Neutrophil (primary cell): Measurements from ENCODE around the gene TFR2.

Experiments used
- H3K27ac ChIP-seq: fragments of 200-600 bp; sonication (generic); 2 replicates; pipeline ENCODE4 v1.5.1; 2016; ENCODE audit warnings: mild to moderate bottlenecking, moderate library complexity
- H3K27me3 ChIP-seq: fragments of 200-600 bp; sonication (generic); 2 replicates; pipeline ENCODE4 v1.6.0; 2016; ENCODE audit warnings: mild to moderate bottlenecking
- H3K36me3 ChIP-seq: fragments of 200-600 bp; sonication (generic); 2 replicates; pipeline ENCODE4 v1.5.1; 2017
- H3K4me1 ChIP-seq, 2 experiments: fragments of 200-600 bp in 1 of 2; sonication (generic) in 1 of 2; 1 replicate in 1 of 2; 2 replicates in 1 of 2; pipeline versions ENCODE4 v1.5.1 to v1.6.1; 2013 to 2016; ENCODE audit warnings: low read depth in 1 of 2, low read length in 1 of 2, mild to moderate bottlenecking in 1 of 2, moderate library complexity in 1 of 2; ENCODE audit not compliant: control insufficient read depth in 1 of 2, insufficient read depth in 1 of 2
- H3K4me3 ChIP-seq, 2 experiments: fragments of 200-600 bp in 1 of 2; sonication (generic) in 1 of 2; 1 replicate in 1 of 2; 2 replicates in 1 of 2; pipeline ENCODE4 v1.5.1; 2013 to 2016; ENCODE audit warnings: low read depth in 1 of 2, low read length in 1 of 2, mild to moderate bottlenecking in 1 of 2, moderate library complexity in 1 of 2
- H3K9me3 ChIP-seq: fragments of 200-600 bp; sonication (generic); 2 replicates; pipeline ENCODE4 v1.5.1; 2016
- CTCF ChIP-seq: fragments of 200-600 bp; sonication (generic); IDR thresholded peaks from 2 replicates; pipeline ENCODE4 v1.5.1; 2016; ENCODE audit warnings: antibody characterized with exemption

The TFR2 gene

DNA sequence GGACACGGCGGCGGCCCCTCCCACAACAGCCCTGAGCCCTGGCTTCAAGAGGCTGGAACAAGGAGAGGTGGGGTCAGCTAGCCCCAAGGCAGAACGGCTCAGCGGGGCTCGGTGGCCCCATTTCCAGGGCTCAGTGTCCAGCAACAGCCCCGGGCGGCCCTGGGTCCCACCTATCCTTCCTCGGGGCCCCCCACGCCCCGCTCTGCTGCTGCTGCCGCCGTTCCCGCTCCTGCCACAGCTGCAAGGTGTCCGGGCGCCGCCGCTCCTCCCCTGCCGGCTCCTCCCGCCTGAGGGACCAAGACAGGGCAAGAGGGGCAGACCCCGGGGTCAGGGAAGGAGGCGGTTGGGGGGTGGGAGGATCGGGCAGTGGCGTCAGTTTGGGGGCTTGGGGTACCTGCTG is 64.2 kb downstream of the TFR2 start:
- H3K9me3 ChIP-seq: no peaks in the 10 kb centered on the region
- H3K27me3 ChIP-seq: peaks cover 13% of the 10 kb centered on the region
- H3K36me3 ChIP-seq: peaks cover 100% of the 10 kb centered on the region
- no peak overlapping the region for H3K4me3 ChIP-seq
- peaks cover 4 to 7% of the 10 kb centered on the region in 2 experiments for H3K4me1 ChIP-seq
- no peak for TF ChIP-seq CTCF
- H3K27ac ChIP-seq: no peak overlapping the region

- Histone ChIP-seq H3K27ac (no peak overlapping the region), H3K27me3 (peaks cover 19% of the 10 kb centered on the region), H3K4me1 (peaks cover 3 to 8% of the 10 kb centered on the region in 2 experiments), H3K36me3 (peaks cover 100% of the 10 kb centered on the region), H3K4me3 (no peak overlapping the region), H3K9me3 (no peaks in the 10 kb centered on the region)
- TF ChIP-seq CTCF: no peak
These were observed 64.9 kb downstream of the TFR2 start for GRCh38 chr7:100576384-100576993.

DNA sequence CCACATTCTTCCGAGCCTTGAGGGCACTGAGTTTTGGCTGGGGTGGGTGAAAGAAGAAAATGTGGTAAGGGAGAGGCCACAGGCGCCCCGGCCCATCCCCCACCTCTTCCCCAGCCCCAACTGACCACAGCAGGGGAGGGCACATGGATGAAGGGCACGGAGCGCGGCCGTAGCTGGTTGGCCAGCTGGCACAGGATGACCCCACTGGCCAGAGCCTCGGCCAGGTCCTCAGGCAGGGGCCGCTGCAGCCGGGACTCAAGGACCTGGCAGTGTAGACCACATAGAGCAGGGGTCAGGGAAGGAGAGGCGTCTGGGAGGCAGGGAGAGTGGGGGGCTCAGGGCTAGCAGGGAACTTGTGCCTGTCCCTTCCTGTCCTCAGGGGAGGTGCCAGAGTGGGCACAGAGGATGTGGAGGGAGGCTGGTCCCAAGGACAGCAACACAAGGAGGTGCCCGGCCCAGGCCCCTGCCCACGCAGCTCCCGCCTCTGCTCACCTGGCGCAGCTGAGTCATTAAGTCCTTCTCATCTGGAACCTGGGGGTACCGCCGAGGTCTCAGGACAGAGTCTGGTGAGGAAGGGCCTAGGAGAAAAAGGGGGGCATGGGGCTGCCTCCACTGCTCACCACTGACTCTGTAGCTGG is 65.5 kb downstream of the TFR2 start:
- no peak overlapping the region for H3K4me3 ChIP-seq
- peaks cover 25% of the 10 kb centered on the region for H3K27me3 ChIP-seq
- H3K27ac ChIP-seq: no peak overlapping the region
- no peaks in the 10 kb centered on the region for H3K9me3 ChIP-seq
- no peak for TF ChIP-seq CTCF
- H3K4me1 ChIP-seq: peaks cover 10 to 14% of the 10 kb centered on the region in 2 experiments
- peaks cover 99% of the 10 kb centered on the region for H3K36me3 ChIP-seq

DNA sequence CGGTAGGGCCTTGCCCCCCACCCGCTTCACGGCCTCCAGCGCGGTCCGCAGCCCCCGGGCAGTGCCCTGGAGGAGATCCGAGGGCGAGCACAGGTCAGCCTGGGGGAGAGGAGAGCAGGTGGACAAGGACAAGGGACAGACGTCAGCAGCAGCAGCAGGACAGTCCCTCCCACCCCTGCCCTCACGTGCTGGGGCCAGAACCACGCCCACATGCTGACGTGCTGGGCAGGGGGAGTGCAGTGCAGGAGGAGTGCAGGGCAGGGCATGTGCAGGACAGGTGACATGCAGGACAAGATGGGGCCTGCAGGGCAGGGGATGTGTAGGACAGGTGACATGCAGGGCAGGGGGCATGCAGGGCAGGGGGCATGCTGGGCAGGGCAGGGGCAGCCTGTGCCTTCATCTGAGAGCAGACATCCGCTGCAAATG is 66.1 kb downstream of the TFR2 start:
- Histone ChIP-seq H3K27me3 (peaks cover 31% of the 10 kb centered on the region), H3K9me3 (no peaks in the 10 kb centered on the region), H3K4me3 (no peak overlapping the region), H3K36me3 (peaks cover 92% of the 10 kb centered on the region), H3K4me1 (peaks cover 9 to 18% of the 10 kb centered on the region in 2 experiments), H3K27ac (no peak overlapping the region)
- TF ChIP-seq CTCF: no peak

DNA sequence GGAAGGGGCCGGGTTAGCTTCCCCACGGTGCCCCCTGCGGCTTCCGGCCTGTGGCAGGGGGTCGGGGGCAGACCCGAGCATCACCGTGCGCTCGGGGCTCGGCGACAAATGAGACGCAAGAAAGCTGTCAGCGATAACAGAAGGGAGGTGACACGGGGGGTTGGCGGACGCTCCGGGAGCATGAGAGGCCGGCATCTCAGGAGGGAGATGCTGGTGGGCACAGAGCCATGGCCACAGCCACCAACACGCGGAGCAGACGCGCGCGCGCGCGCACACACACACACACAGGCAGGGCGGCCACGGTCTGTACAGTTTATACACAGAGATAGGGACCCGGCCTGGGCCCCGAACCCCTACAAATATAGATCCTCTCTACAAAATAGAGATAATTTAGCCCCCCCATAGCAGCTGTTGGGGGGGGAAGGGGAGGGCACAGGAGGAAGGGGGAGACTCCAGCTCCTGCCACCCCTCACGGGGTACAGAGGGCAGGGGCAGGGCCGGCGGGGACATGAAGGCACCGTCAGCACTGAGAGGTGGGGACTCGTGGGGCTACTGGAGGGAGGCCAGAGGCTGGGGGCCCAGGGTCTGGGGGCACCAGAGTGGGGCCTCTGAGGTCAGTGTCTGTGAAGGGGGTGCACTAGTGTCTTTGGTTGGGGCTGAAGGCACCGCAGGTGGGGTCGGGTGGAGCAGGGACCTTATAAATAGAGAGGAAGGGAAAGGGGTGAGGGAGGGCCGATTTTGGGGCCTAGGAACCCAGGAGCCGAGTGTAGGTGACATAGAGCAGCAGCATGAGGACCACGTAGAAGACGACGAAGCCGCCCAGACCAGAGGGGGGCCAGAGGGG is 66.8 kb downstream of the TFR2 start:
- Histone ChIP-seq H3K27me3 (peaks cover 38% of the 10 kb centered on the region), H3K9me3 (no peaks in the 10 kb centered on the region), H3K27ac (no peak overlapping the region), H3K36me3 (peaks cover 86% of the 10 kb centered on the region), H3K4me3 (no peak overlapping the region), H3K4me1 (peaks cover 12 to 23% of the 10 kb centered on the region in 2 experiments)
- no peak for TF ChIP-seq CTCF
